H1 (cell line): ENCODE results near the gene PVALB. TPM values are rescaled to one million over a fixed set of nuclear protein-coding genes. Genes with fewer than 3 reads are reported as not detected.

Experiments used
- EP300 ChIP-seq, 2 experiments: IDR thresholded peaks; 1 replicate in 1 of 2; 2 replicates in 1 of 2; pipeline ENCODE4 v1.6.1; 2011 to 2012; ENCODE audit warnings: low read depth in 2 of 2, low read length in 2 of 2, mild to moderate bottlenecking in 2 of 2, borderline replicate concordance in 1 of 2, inconsistent platforms in 1 of 2, moderate library complexity in 1 of 2
- GABPA ChIP-seq: IDR thresholded peaks from 2 replicates; pipeline ENCODE4 v1.6.1; 2011; ENCODE audit warnings: mild to moderate bottlenecking, low read length, moderate library complexity, borderline replicate concordance; ENCODE audit not compliant: insufficient read depth
- polyA plus RNA-seq, 7 experiments: library from polyadenylated mRNA; depleted of rRNA in 3 of 7; stranded (reverse) in 5 of 7; unstranded in 2 of 7; fragments of >200 nt in 5 of 7; fragments of 200-250 nt in 2 of 7; gene quantifications; 1 replicate in 5 of 7; 2 replicates in 1 of 7; 4 replicates in 1 of 7; pipeline versions ENCODE4 v1.2.1 to v1.2.3, GENCODE V29; 2011 to 2013; ENCODE audit warnings: missing spikeins in 2 of 7, mixed read lengths in 2 of 7
- total RNA-seq: library from RNA; stranded (reverse); fragmentation: NEBNext Ultra II Directional; extraction: Animal tissue kit (Norgen Biotek cat#: 25700); gene quantifications from 2 replicates; pipeline ENCODE4 v1.2.1, GENCODE V29; 2021

PVALB gene
- total and polyA plus RNA-seq, 2 of the 8 experiments (the other 6 are each of a cell fraction or from before 2014, with no cell fraction given): 1.7 to 5.4 TPM

GRCh38 chr22:36767035-36767775 lies 49.6 kb downstream of the PVALB start (continued):
- TF ChIP-seq EP300 (IDR thresholded peaks at IDR 0.05; ENCODE audit: borderline replicate concordance in 1 of 2, low read depth in 2 of 2, low read length in 2 of 2): no peak
- TF ChIP-seq GABPA: no peak
